ENCODE results near the gene KRTAP10-3.

KRTAP10-3 gene

DNA sequence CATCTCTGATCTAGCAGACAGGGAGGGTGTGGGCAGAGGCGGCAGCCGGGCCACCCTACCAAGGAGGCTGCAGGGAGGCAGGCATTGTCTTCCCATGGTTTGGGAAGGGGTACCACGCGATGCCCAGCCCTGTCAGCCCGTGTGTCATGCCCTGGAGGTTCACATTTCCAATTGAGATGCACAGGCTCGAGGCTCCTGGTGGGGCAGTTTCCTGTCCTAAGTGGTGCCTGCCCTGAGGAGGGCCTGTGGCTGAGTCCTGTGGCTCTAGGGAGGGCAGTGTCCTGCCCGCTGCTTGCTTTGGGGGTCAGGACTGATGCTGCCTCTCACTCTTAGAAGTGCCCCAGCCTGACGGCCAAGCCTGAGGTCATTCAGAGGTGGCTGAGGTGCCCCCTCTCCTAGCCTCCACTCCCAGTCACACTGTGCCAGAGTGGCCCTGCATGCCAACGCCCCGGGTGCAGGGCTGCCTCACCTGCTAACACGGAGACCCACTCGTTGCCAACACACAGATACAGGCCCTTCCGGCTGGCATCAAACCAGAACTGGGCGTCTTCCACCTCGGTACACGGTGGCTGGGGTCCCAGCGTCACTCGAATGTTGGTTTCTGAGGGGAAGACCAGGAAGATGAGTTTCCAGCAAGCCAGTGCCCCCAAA lies 30.5 kb downstream of the KRTAP10-3 start:
- Mint-ChIP-seq H3K27ac (no peak overlapping the region), H3K36me3 (ENCODE audit: low read depth) (no peaks in the 10 kb centered on the region), H3K4me3 (no peak overlapping the region), H3K27me3 (ENCODE audit: low read depth) (no peaks in the 10 kb centered on the region), H3K4me1 (ENCODE audit: low read depth) (no peaks in the 10 kb centered on the region), H3K9me3 (no peaks in the 10 kb centered on the region)
- DNase-seq (ENCODE audit: low spot score), result no peak

DNA sequence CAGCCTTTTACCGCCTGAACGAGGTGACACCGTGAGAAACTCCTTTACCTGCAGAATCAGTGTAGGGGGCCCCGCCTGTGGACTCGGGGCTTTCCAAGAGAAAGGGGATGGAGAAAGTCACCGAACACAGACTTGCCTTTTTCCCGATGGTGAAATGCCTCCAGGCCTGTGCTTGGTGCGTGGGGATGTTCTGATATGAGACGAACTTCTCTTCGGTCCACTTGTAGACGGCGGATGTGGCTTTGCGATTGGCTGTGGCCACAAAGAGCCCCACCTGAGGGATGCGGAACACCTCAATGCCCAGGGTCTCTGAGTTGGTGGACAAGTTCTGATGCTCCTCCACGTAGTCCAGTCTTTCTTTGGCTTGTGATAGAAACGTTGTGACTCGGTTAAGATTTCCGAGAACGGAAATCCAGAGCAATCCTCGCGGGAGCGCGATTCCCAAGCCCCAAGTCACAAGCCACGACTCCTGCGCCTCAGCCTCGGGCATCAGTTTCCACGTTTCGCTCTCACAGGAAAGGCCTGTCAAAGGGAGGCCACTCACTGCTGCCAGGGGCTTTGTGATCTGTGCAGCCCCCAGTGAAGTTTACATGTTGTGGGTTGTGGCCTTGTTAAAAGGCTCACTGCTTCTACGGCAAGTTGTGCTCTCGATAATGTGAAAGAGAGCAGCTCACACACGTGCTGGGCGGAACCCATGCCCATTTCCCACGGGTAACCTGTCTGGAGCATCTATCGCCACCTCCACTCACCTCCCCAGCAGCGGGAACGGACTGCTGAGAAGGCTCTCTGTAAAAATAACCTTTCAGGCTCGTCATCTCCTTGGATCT lies 31.2 kb downstream of the KRTAP10-3 start:
- DNase-seq (ENCODE audit: low spot score), result no peak
- Mint-ChIP-seq H3K4me1 (ENCODE audit: low read depth) (no peaks in the 10 kb centered on the region), H3K4me3 (no peak overlapping the region), H3K27ac (no peak overlapping the region), H3K36me3 (ENCODE audit: low read depth) (no peaks in the 10 kb centered on the region), H3K9me3 (no peaks in the 10 kb centered on the region), H3K27me3 (ENCODE audit: low read depth) (no peaks in the 10 kb centered on the region)

DNA sequence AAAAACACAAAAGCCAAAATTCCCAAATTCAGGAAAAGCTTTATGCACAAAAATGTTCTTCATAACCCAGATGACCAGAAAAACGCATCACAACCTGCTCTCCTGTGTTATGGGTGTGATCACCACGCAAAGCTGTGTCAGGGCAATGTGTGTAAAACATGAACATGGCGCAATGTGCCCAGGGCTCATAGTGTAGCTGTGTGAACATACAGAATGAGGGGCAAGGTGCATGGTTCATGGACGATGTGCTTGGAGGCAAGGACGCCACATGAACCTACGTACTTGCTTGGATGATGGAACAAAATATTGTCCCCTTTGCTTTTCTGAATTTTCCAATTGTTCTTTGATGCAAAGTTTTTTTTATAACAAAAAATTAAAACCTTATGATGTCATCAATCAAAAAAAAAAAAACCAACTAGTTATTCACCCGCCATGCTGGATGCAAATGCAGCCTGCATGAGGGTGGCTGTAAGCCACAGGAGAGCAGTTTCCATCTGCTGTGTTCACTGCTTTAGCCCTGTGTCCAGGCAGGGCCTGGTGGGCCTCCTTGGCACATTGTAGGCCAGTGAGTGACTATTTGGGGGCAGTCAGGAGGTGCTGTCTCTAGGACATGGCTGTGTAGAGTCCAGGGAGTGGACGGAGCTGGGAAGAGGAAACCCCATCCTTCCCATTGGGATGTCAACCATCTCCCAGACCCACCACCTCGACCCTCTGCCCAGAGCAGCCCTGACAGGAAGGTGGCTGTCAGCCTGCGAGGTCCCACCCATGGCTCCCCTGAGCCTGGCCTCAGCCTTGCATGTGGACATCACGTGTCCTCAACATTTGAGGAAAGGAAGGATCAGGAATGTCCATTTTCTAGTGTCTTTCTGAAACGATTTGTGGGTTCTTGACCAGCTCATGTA lies 32.2 kb downstream of the KRTAP10-3 start:
- Mint-ChIP-seq H3K9me3 (no peaks in the 10 kb centered on the region), H3K27ac (no peak overlapping the region), H3K27me3 (ENCODE audit: low read depth) (no peaks in the 10 kb centered on the region), H3K4me3 (no peak overlapping the region), H3K4me1 (ENCODE audit: low read depth) (no peaks in the 10 kb centered on the region), H3K36me3 (ENCODE audit: low read depth) (no peaks in the 10 kb centered on the region)
- no peak for DNase-seq (ENCODE audit: low spot score)

DNA sequence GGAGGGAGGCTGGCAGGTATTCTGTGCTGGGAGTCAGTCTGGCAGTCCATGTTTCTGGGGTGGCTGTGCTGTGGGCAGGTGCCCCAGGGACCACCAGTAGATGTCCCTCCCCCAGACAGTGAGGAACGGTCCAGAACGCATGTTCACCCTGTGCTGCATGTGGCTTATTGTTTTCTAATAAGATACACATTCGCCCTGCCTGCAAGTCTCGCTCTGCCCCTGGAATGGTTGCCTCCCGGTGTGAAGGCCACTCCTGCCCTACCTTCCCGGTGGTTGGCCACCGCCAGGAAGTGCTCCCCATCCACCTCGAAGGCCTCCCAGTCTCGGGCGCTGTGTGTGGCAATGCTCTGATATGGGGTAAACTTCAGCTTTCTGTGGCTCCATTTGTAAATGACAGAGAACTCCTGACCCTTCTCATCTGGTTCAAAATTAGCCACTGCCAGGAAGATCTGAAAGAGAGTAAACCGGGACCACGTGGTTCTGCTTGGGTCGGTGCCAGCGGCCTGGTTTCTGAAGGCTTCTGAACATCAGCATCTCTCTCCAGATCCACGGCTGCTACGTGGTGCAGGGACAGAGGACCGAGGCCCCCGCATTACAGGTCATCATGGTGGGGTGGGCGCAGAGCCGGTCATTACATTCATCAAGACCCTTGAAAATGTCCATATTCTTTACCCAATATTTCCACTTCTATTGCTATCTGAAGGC lies 33.1 kb downstream of the KRTAP10-3 start:
- Mint-ChIP-seq H3K27ac (no peak overlapping the region), H3K4me1 (ENCODE audit: low read depth) (no peaks in the 10 kb centered on the region), H3K36me3 (ENCODE audit: low read depth) (no peaks in the 10 kb centered on the region), H3K9me3 (no peaks in the 10 kb centered on the region), H3K27me3 (ENCODE audit: low read depth) (no peaks in the 10 kb centered on the region), H3K4me3 (no peak overlapping the region)
- DNase-seq (ENCODE audit: low spot score), result no peak

DNA sequence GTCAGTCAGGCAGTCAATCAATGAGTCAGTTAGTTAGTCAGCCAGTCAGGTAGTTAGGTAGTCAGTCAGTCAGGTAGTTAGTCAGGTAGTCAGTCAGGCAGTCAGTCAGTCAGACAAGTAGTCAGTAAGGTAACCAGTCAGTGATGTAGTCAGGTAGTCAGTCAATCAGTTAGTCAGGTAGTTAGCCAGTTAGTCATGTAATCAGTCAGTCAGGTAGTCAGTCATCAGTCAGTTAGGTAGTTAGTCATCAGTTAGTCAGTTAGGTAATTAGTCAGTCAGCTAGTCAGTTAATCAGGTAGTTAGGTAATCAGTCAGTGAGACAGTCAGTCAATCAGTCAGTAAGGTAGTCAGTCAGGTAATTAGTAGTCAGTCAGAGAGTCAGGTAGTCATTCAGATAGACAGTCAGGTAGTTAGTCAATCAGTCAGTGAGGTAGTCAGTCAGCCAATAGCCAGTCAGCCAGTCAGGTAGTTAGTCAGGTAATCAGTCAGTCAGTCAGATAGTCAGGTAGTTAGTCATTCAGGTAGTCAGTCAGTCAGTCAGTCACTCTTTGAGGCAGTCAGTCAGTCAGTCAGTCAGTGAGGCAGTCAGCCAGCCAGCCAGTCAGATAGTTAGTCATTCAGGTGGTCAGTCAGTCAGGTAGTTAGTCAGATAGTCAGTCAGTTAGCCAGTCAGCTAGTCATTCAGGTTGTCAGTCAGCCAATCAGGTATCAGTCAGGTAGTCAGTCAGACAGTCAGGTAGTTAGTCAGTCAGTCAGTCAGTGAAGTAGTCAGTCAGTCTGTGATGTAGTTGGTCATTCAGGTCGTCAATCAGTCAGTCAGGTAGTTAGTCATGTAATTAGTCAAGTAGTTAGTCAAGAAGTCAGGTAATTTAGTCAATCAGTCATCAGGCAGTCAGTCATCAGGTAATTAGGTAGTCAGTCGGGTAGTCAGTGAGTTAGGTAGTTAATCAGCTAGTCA lies 33.9 kb downstream of the KRTAP10-3 start:
- no peaks in the 10 kb centered on the region for H3K4me1 Mint-ChIP-seq (ENCODE audit: low read depth)
- H3K27me3 Mint-ChIP-seq (ENCODE audit: low read depth), result no peaks in the 10 kb centered on the region
- no peaks in the 10 kb centered on the region for H3K9me3 Mint-ChIP-seq
- H3K4me3 Mint-ChIP-seq, result no peak overlapping the region
- no peaks in the 10 kb centered on the region for H3K36me3 Mint-ChIP-seq (ENCODE audit: low read depth)
- no peak overlapping the region for H3K27ac Mint-ChIP-seq
- no peak for DNase-seq (ENCODE audit: low spot score)

DNA sequence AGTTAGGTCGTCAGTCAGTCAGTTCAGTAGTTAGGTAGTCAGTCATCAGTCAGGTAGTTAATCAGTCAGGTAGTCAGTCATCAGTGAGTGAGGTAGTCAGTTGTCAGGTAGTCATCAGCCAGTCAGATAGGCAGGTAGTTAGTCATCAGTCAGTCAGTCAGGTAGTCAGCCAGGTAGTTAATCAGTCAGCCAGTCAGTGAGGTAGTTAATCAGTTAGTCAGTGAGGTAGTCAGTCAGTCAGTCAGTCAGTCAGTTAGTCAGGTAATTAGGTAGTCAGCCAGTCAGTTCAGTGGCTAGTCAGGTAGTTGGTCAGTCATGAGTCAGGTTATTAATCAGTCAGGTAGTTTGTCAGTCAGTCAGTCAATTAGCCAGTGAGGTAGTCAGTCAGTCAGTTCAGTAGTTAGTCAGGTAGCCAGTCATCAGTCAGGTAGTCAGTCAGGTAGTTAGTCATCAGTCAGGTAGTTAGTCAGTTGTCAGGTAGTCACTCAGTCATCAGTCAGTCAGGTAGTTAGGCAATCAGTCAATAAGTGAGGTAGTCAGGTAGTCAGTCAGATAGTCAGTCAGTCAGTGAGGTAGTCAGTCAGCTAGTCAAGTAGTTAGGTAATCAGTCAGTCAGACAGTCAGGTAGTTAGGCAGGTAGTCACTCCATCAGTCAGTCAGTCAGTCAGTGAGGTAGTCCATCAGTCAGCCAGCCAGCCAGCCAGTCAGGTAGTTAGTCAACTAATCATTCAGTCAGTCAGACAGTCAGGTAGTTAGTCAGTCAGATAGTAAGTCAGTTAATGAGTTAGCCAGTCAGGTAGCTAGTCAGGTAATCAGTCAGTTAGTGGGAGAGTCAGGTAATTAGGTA lies 34.8 kb downstream of the KRTAP10-3 start:
- no peaks in the 10 kb centered on the region for H3K4me1 Mint-ChIP-seq (ENCODE audit: low read depth)
- no peak overlapping the region for H3K4me3 Mint-ChIP-seq
- no peaks in the 10 kb centered on the region for H3K9me3 Mint-ChIP-seq
- no peak for DNase-seq (ENCODE audit: low spot score)
- H3K36me3 Mint-ChIP-seq (ENCODE audit: low read depth), result no peaks in the 10 kb centered on the region
- H3K27ac Mint-ChIP-seq, result no peak overlapping the region
- no peaks in the 10 kb centered on the region for H3K27me3 Mint-ChIP-seq (ENCODE audit: low read depth)

DNA sequence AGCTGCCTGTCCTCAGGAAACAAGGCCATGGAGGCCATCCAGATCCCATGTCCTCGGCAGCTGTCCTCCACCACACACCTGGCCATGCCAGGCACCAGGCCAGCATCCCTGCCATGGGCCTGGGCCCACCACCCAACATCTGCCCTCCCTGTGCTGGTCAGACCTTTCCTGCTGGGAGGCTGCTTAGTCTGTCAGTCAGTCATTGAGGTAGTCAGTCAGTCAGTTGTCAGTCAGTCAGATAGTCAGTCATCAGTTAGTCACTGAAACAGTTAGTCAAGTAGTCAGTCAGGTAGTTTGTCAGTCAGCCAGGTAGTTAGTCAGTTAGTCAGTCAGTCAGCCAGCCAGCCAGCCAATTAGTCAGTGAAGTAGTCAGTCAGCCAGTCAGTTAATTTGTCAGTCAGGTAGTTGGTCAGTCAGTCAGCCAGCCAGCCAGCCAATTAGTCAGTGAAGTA lies 35.8 kb downstream of the KRTAP10-3 start:
- H3K36me3 Mint-ChIP-seq (ENCODE audit: low read depth), result no peaks in the 10 kb centered on the region
- H3K27ac Mint-ChIP-seq, result no peak overlapping the region
- no peaks in the 10 kb centered on the region for H3K4me1 Mint-ChIP-seq (ENCODE audit: low read depth)
- no peaks in the 10 kb centered on the region for H3K9me3 Mint-ChIP-seq
- H3K27me3 Mint-ChIP-seq (ENCODE audit: low read depth), result no peaks in the 10 kb centered on the region
- no peak overlapping the region for H3K4me3 Mint-ChIP-seq
- DNase-seq (ENCODE audit: low spot score), result no peak

DNA sequence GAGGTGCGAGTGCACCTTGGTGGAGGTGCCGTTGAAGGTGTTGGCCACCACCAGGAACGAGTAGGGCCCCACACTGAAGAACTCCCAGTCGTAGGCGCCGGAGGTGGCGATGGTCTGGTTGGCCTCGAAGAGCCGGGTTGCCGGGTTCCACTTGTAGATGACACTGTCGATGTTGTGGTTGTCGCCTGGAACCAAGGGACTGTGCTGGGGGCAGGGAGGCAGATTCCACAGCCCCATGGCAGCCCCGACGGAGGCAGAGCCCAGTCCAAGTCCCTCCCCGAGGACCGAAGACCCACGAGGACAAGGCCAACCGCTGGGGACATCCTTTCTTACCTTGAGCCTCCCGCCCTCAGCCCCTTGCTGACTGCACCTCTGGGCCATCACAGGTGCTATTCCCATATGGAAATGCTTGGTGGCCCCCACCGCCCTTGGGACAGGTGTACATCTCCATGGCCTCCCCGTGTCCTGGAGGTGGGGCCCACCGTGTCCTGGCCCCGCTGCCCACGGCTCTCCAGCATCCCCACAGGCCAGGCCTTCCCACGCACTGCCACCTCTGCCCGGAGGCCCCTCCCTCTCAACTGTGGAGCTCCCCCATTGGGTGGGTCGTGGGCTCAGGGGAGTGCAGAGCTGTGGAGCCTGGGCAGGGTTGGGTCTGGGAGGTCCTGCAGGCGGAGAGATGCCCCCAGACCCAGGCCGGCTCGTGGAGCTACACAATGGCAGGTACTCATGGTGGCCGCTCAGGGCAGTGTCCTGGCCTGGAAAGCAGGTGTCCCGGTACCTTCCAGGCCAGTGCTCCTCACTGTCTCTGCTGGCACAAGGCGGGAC lies 36.5 kb downstream of the KRTAP10-3 start:
- no peaks in the 10 kb centered on the region for H3K27me3 Mint-ChIP-seq (ENCODE audit: low read depth)
- no peak overlapping the region for H3K27ac Mint-ChIP-seq
- H3K9me3 Mint-ChIP-seq, result no peaks in the 10 kb centered on the region
- DNase-seq (ENCODE audit: low spot score), result no peak
- no peaks in the 10 kb centered on the region for H3K36me3 Mint-ChIP-seq (ENCODE audit: low read depth)
- H3K4me1 Mint-ChIP-seq (ENCODE audit: low read depth), result no peaks in the 10 kb centered on the region
- H3K4me3 Mint-ChIP-seq, result no peak overlapping the region

DNA sequence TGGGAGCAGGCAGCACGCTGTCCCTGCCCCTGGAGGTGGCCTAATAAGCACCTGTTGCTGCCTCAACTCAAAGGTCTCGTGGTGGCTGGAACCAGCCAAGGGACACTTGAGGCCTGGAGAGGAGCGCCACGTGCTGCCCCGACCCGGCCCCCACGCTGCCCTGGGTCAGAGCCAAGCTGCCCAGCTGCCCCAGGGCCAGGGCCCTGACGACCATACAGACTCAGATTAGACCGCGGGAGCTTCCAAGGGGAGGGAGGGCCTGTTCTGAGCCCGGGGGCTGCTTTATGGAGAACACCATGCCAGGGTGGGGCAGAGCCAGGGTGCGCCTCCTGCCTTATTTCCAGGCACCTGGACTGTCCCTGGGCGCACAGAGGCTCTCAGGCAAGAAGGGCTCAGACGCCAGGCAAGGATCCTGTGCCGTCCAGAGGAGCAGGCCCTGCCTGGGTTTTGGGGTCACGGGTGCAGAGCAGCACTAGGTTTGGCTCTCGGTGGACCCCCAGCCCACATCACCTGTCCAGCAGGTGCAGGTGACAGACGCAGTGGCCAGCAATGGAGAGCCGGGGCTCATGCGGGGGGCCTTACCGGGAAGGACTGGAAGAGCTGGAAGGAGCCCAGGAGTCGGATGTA lies 37.2 kb downstream of the KRTAP10-3 start:
- H3K27ac Mint-ChIP-seq, result no peak overlapping the region
- no peaks in the 10 kb centered on the region for H3K9me3 Mint-ChIP-seq
- no peaks in the 10 kb centered on the region for H3K27me3 Mint-ChIP-seq (ENCODE audit: low read depth)
- DNase-seq (ENCODE audit: low spot score), result no peak
- no peak overlapping the region for H3K4me3 Mint-ChIP-seq
- H3K4me1 Mint-ChIP-seq (ENCODE audit: low read depth), result no peaks in the 10 kb centered on the region
- H3K36me3 Mint-ChIP-seq (ENCODE audit: low read depth), result no peaks in the 10 kb centered on the region

DNA sequence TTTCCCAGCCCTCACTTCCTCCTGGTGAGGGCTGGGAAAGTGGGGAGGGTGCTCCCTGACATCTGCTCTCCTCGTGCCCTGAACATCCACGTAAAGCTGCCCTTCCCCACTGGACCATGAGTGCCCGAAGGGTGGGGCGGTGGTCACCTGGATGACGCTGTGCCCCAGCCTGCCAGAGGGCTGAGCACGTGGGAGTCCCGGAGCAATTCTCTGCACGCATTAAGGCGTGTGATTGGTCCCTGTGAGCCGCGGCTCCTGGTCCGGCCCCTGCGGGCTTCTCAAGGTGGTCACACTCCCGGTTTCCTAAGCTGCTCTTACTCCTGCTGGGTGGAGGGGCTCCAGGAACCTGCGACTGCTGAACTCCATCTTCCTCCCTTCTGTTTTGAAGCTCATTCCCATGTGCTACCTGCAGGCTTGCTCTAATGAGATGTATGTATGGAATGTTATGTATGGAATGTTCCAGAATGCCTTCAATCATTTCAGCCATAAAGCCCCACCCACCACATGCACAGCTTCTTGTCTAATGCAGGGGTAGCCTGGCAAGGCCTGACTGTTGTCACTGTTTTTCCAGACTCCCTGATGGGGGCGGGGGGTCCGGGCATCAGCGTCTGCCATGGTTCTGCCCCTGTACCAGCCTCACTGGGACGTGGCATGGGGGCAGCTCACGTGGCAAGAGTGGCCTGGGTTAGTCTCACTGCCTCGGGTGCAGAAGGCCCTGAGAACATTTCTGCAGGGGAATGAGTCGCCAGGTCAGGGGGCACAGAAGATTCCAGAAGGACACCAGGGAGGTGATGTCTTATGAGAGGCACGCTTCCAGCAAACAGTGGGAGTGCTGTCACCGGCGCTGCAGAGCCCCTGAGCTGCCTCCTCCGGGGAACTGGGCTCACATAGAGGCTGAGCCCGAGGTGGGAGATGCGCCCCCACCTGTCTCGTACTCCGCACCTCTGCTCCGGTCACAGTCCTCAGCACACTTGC lies 38.0 kb downstream of the KRTAP10-3 start:
- Mint-ChIP-seq H3K4me3 (no peak overlapping the region), H3K27ac (no peak overlapping the region), H3K9me3 (no peaks in the 10 kb centered on the region), H3K36me3 (ENCODE audit: low read depth) (no peaks in the 10 kb centered on the region), H3K27me3 (ENCODE audit: low read depth) (no peaks in the 10 kb centered on the region), H3K4me1 (ENCODE audit: low read depth) (no peaks in the 10 kb centered on the region)
- DNase-seq (ENCODE audit: low spot score), result no peak

Data from T-helper 2 cell treated with Interferon-gamma antibody and Interleukin-4, amounts not matched to agents 5 μg/mL and 100 μg/mL, for 36 hours (primary cell).